GM13977 (cell line): ENCODE results near the gene TTC3.

Experiments used
- DNase-seq: peaks from one replicate; pipeline ENCODE4 v3.0.0; 2012; ENCODE audit warnings: low spot score
- in situ Hi-C: fragments of 300-500 bp; cut with MboI; formaldehyde crosslinking; loops from one replicate; pipeline ENCODE4 v1.12.0; 2022; ENCODE audit warnings: low sequenced_read_pairs, low pct_unique_long_range_greater_than_20kb, mixed read lengths, inconsistent platforms; ENCODE audit not compliant: unreplicated experiment
- TF ChIP-seq, protein P1 (sequence below): IDR thresholded peaks from 2 replicates; pipeline ENCODE4 v1.5.1; 2012; ENCODE audit warnings: mild to moderate bottlenecking, control low read depth; ENCODE audit not compliant: insufficient read depth; ENCODE audit errors: extremely low read depth, missing control alignments

The TTC3 gene

DNA sequence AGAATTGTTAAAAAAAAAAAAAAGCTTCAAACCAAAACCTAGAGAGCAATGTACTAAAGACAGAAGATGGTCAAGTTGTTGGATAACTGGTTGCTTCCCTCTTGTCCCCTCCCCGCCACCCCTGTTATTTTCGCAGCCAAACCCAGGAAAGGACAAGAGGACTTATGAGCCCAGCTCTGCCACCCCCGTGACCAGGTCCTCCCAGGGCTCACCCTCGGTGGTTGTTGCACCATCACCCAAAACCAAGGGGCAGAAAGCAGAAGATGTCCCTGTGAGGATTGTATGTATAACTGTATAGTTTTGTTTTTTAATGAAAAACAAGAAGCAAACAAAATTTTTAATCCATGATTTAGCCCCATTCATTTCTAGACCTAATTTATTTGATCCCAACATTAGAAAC is 124.7 kb downstream of the TTC3 start:
- in situ Hi-C loops, result no loop called here
- no peak for DNase-seq
- TF ChIP-seq, protein P1, sequence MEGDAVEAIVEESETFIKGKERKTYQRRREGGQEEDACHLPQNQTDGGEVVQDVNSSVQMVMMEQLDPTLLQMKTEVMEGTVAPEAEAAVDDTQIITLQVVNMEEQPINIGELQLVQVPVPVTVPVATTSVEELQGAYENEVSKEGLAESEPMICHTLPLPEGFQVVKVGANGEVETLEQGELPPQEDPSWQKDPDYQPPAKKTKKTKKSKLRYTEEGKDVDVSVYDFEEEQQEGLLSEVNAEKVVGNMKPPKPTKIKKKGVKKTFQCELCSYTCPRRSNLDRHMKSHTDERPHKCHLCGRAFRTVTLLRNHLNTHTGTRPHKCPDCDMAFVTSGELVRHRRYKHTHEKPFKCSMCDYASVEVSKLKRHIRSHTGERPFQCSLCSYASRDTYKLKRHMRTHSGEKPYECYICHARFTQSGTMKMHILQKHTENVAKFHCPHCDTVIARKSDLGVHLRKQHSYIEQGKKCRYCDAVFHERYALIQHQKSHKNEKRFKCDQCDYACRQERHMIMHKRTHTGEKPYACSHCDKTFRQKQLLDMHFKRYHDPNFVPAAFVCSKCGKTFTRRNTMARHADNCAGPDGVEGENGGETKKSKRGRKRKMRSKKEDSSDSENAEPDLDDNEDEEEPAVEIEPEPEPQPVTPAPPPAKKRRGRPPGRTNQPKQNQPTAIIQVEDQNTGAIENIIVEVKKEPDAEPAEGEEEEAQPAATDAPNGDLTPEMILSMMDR, result no peak

DNA sequence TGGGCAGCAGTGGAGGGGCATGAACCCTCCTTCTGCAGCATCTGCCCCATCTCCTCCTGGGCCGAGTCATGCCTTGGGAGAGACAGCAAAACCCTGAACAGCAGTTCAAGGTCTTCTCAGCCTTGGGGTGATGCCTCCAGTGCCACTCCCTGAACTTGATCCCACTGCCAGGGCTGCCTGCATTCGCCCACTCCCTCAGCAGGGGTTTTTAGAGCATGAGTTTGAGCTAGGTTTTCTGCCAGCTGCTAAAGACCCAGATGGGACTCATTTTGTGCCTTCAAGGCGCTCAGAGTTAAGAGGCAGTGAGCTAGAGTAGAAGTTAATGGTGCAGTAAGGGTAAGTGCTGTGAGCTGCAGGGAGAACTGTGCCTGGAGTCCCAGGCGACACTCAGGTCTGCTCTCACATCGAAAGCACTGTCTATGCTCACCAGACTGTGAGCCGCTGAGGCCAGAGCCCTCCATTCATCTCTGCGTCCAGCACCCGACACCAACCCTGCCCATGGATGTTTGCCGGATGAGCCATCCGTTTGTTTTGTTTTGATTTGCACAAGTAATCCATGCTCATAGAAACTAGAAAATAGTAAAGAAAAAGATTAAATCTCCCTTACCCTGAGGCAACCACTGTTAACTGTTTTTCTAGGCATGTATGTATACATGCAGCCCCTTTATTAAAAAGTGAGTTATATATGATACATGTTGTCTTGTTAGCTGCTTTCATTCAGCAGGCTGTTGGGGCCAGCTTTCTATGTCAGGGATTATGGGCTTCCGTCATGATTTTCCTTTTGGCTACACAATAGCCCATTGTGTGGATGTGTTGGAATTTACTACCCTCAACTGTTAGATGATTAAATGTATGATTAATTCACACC is 126.2 kb downstream of the TTC3 start:
- DNase-seq, result no peak
- in situ Hi-C loops, result no loop called here
- TF ChIP-seq, protein P1, result no peak

- no peak for DNase-seq
- in situ Hi-C loops, result no loop called here
- TF ChIP-seq, protein P1, result no peak
Measured at GRCh38 chr21:37200641-37201480, 127.8 kb downstream of the TTC3 start.

GRCh38 chr21:37202221-37203110 is 129.4 kb downstream of the TTC3 start:
- in situ Hi-C loops, result no loop called here
- TF ChIP-seq, protein P1, result no peak
- no peak for DNase-seq

- TF ChIP-seq, protein P1, result no peak
- in situ Hi-C loops, result no loop called here
- DNase-seq, result no peak
Measured at GRCh38 chr21:37204580-37204979, 131.5 kb downstream of the TTC3 start.

DNA sequence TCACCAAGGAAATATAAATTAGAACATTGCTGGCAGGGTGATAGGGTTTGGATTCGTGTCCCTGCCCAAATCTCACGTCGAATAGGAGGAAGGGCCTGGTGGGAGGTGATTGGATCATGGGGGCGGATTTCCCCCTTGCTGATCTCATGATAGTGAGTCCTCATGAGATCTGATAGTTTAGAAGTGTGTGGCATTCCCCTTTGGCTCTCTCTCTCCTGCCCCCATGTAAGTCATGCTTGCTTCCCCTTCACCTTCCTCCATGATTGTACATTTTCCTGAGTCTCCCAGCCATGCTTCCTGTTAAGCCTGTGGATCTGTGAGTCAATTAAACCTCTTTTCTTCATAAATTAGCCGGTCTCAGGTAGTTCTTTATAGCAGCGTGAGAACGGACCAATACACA is 133.4 kb downstream of the TTC3 start:
- in situ Hi-C loops, result no loop called here
- DNase-seq, result no peak
- TF ChIP-seq, protein P1, result no peak
